Hepatocyte (in vitro differentiated cells): Measurements from ENCODE around the gene DIP2C.

Experiments used
- EZH2phosphoT487 ChIP-seq: fragments of 200-600 bp; sonication (generic); IDR thresholded peaks from one replicate; pipeline ENCODE4 v1.6.1; 2018; ENCODE audit warnings: antibody characterized with exemption, mild to moderate bottlenecking, low read depth, moderate library complexity; ENCODE audit not compliant: unreplicated experiment, severe bottlenecking
- TF ChIP-seq, protein P1 (sequence below): fragments of 200-600 bp; sonication (generic); IDR thresholded peaks from 2 replicates; pipeline ENCODE4 v1.5.1; 2016; ENCODE audit warnings: antibody characterized with exemption, mild to moderate bottlenecking; ENCODE audit not compliant: poor library complexity

DNA sequence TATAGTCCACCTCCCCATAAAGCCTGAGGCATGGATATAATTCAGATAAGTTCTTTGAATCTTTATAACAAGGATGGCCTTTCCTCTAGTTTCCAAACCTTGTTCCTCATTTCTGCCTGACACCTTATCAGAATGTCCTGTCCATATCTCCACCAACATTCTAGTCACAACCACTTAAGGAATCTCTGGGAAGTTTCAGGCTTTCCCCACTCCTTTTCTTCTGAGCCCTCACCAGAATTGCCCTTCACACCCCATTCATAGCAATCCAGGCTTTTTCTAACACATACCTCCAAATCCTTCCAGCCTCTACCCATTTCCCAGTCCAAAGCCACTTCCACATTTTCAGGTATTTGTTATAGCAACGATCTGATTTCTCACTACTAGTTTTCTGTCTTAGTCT is 18.0 kb upstream of the DIP2C start:
- TF ChIP-seq, protein P1, sequence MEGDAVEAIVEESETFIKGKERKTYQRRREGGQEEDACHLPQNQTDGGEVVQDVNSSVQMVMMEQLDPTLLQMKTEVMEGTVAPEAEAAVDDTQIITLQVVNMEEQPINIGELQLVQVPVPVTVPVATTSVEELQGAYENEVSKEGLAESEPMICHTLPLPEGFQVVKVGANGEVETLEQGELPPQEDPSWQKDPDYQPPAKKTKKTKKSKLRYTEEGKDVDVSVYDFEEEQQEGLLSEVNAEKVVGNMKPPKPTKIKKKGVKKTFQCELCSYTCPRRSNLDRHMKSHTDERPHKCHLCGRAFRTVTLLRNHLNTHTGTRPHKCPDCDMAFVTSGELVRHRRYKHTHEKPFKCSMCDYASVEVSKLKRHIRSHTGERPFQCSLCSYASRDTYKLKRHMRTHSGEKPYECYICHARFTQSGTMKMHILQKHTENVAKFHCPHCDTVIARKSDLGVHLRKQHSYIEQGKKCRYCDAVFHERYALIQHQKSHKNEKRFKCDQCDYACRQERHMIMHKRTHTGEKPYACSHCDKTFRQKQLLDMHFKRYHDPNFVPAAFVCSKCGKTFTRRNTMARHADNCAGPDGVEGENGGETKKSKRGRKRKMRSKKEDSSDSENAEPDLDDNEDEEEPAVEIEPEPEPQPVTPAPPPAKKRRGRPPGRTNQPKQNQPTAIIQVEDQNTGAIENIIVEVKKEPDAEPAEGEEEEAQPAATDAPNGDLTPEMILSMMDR, result no peak
- no peak for TF ChIP-seq EZH2phosphoT487
